IMR-90 (cell line): ENCODE measurements around the gene NCOR1. TPM values are rescaled to one million over a fixed set of nuclear protein-coding genes. Genes with fewer than 3 reads are reported as not detected.
"Not testable (repeated sequence)": the region's sequence is repeated elsewhere in the genome, so short reads cannot be mapped to it uniquely, and the experiment has no call there.

Experiments
- ATAC-seq: fragments of 200-7000 bp; cut with Tn5 transposase; 2 replicates; pipeline ENCODE4 v1.9.1; 2020; ENCODE audit warnings: low read depth, mild to moderate bottlenecking, moderate library complexity
- BruUV-seq: library from RNA; stranded (reverse); fragments of 400-500 nt; replicated peaks from 2 replicates; lab custom pipeline; 2021; lab: Mats Ljungman, UMichigan
- CTCF ChIA-PET: fragments of 300-600 bp; formaldehyde crosslinking; extraction: SDS; loops from one replicate; lab custom pipeline; 2021; ENCODE audit warnings: antibody characterized with exemption; lab: Yijun Ruan, JAX
- POLR2A ChIA-PET: fragments of 300-600 bp; sonication (Branson Sonifier 250); formaldehyde crosslinking; loops from one replicate; lab custom pipeline; 2022; ENCODE audit warnings: antibody characterized with exemption; ENCODE audit not compliant: unreplicated experiment; lab: Charles Lee
- DNase-seq: peaks from one replicate; pipeline ENCODE4 v3.0.0; 2013
- H2AFZ ChIP-seq: replicated peaks from 2 replicates; pipeline ENCODE3; 2013; ENCODE audit warnings: low read length, mild to moderate bottlenecking; ENCODE audit not compliant: poor library complexity
- H2AK5ac ChIP-seq: 2 replicates; pipeline ENCODE4 v1.6.1; 2013; ENCODE audit warnings: low read depth, low read length, inconsistent platforms
- H2AK9ac ChIP-seq: replicated peaks from 2 replicates; pipeline ENCODE3; 2013; ENCODE audit warnings: mild to moderate bottlenecking, low read depth, low read length, moderate library complexity; ENCODE audit not compliant: poor library complexity
- H2BK120ac ChIP-seq: 2 replicates; pipeline ENCODE4 v1.6.1; 2013; ENCODE audit warnings: low read depth, low read length, inconsistent platforms
- H2BK15ac ChIP-seq: 3 replicates; pipeline ENCODE4 v1.6.1; 2013; ENCODE audit warnings: low read depth, low read length, inconsistent platforms
- H2BK20ac ChIP-seq: 2 replicates; pipeline ENCODE4 v1.6.1; 2013; ENCODE audit warnings: low read depth, mild to moderate bottlenecking, inconsistent platforms, low read length, moderate library complexity
- H2BK5ac ChIP-seq: 2 replicates; pipeline ENCODE4 v1.6.1; 2013; ENCODE audit warnings: mild to moderate bottlenecking, low read depth, low read length, inconsistent platforms; ENCODE audit not compliant: poor library complexity, severe bottlenecking
- H3K14ac ChIP-seq: replicated peaks from 2 replicates; pipeline ENCODE4 v1.6.1; 2013; ENCODE audit warnings: low read depth, low read length, inconsistent platforms
- H3K18ac ChIP-seq: 2 replicates; pipeline ENCODE4 v1.6.1; 2013; ENCODE audit warnings: low read depth, low read length, control low read depth
- H3K23ac ChIP-seq: 2 replicates; pipeline ENCODE4 v1.6.1; 2013; ENCODE audit warnings: low read depth, low read length, inconsistent platforms
- H3K27ac ChIP-seq: 2 replicates; pipeline ENCODE4 v1.5.1; 2013; ENCODE audit warnings: mild to moderate bottlenecking, control low read depth, low read length; ENCODE audit not compliant: insufficient read depth
- H3K27me3 ChIP-seq: 2 replicates; pipeline ENCODE4 v1.6.1; 2013; ENCODE audit warnings: low read length; ENCODE audit not compliant: control insufficient read depth, insufficient read depth
- H3K36me3 ChIP-seq: 2 replicates; pipeline ENCODE4 v1.6.1; 2013; ENCODE audit warnings: low read length, mixed read lengths; ENCODE audit not compliant: control insufficient read depth, insufficient read depth
- H3K4ac ChIP-seq: 2 replicates; pipeline ENCODE4 v1.6.1; 2013; ENCODE audit warnings: low read depth, low read length, inconsistent platforms
- H3K4me1 ChIP-seq: 2 replicates; pipeline ENCODE4 v1.6.1; 2013; ENCODE audit warnings: low read length, mixed read lengths; ENCODE audit not compliant: control insufficient read depth, insufficient read depth
- H3K4me2 ChIP-seq: 2 replicates; pipeline ENCODE4 v1.6.1; 2013; ENCODE audit warnings: low read depth, mild to moderate bottlenecking, control low read depth, low read length, moderate library complexity
- H3K4me3 ChIP-seq: 2 replicates; pipeline ENCODE4 v1.5.1; 2013; ENCODE audit warnings: low read depth, mild to moderate bottlenecking, control low read depth, low read length, moderate library complexity; ENCODE audit not compliant: insufficient read depth
- H3K56ac ChIP-seq: 2 replicates; pipeline ENCODE4 v1.6.1; 2013; ENCODE audit warnings: low read length, inconsistent platforms; ENCODE audit not compliant: insufficient read depth; ENCODE audit errors: extremely low read depth
- H3K79me1 ChIP-seq, 2 experiments: 2 replicates each; pipeline ENCODE4 v1.6.1; 2013; ENCODE audit warnings: low read length in 2 of 2, inconsistent platforms in 1 of 2, low read depth in 1 of 2
- H3K9ac ChIP-seq: 2 replicates; pipeline ENCODE4 v1.6.1; 2013; ENCODE audit warnings: low read depth, low read length, control low read depth
- H3K9me1 ChIP-seq: 2 replicates; pipeline ENCODE4 v1.6.1; 2013; ENCODE audit warnings: low read length, inconsistent platforms; ENCODE audit not compliant: insufficient read depth
- H3K9me3 ChIP-seq: 2 replicates; pipeline ENCODE4 v1.6.1; 2013; ENCODE audit warnings: low read length; ENCODE audit not compliant: control insufficient read depth, insufficient read depth
- H4K20me1 ChIP-seq: 2 replicates; pipeline ENCODE4 v1.6.1; 2013; ENCODE audit warnings: low read length, inconsistent platforms; ENCODE audit not compliant: insufficient read depth
- H4K5ac ChIP-seq: 2 replicates; pipeline ENCODE4 v1.6.1; 2013; ENCODE audit warnings: mild to moderate bottlenecking, low read depth, low read length, control low read depth
- H4K8ac ChIP-seq, 2 experiments: 2 replicates each; pipeline ENCODE4 v1.6.1; 2013; ENCODE audit warnings: low read depth in 2 of 2, low read length in 2 of 2, control low read depth in 1 of 2, inconsistent platforms in 1 of 2
- H4K91ac ChIP-seq: 2 replicates; pipeline ENCODE4 v1.6.1; 2013; ENCODE audit warnings: low read depth, low read length, inconsistent platforms; ENCODE audit not compliant: insufficient read depth
- WGBS, 2 experiments: methylation state at CpG; one replicate each; pipeline versions ENCODE4 v1.1.5 to v1.1.7; 2013; ENCODE audit warnings: missing lambda C conversion rate in 2 of 2; ENCODE audit not compliant: insufficient read length in 1 of 2; ENCODE audit errors: extremely low coverage in 2 of 2; 5-methylcytosine and 5-hydroxymethylcytosine counted together
- dilution Hi-C: fragments of 300-500 bp; cut with HindIII; formaldehyde crosslinking; loops from one replicate; pipeline ENCODE4 v1.14.3; 2018; ENCODE audit warnings: low sequenced_read_pairs; ENCODE audit not compliant: unreplicated experiment
- in situ Hi-C: fragments of 300-500 bp; cut with MboI; formaldehyde crosslinking; loops from 3 replicates; pipeline ENCODE4 v1.14.3; 2019; ENCODE audit warnings: low sequenced_read_pairs, inconsistent platforms, mixed read lengths
- intact Hi-C: fragments of 100-400 bp; cut with micrococcal nuclease; formaldehyde crosslinking; loops from 2 replicates; pipeline ENCODE4 v1.10.0; 2022
- polyA plus RNA-seq, 3 experiments: library from polyadenylated mRNA; depleted of rRNA; stranded (reverse); fragments of >200 nt; gene quantifications; 2 replicates each; pipeline ENCODE4 v1.2.3, GENCODE V29; 2012; ENCODE audit warnings: low replicate concordance in 1 of 3
- total RNA-seq: library from RNA; depleted of rRNA; stranded (reverse); fragments of >200 nt; gene quantifications from 2 replicates; pipeline ENCODE4 v1.2.3, GENCODE V29; 2012

Gene NCOR1
- total and polyA plus RNA-seq, 2 of the 4 experiments (the other 2 are of a cell fraction) = 54.5 to 80.3 TPM

DNA sequence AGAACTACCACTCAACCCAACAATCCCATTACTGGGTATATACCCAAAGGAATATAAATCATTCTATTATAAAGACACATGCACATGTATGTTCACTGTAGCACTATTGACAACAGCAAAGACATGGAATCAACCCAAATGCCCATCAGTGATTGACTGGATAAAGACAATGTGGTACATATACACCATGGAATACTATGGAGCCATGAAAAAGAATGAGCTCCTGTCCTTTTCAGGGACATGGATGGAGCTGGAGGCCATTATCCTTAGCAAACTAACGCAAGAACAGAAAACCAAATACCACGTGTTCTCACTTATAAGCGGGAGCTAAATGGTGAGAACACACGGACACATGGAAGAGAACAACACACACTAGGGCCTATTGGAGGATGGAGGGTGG, 160.2 kb downstream of the NCOR1 start:
- H3K4ac ChIP-seq, H2AK9ac ChIP-seq, H3K4me2 ChIP-seq, H3K18ac ChIP-seq, ATAC-seq, H3K27ac ChIP-seq, H4K8ac ChIP-seq, H3K14ac ChIP-seq, H2BK20ac ChIP-seq, H3K9me3 ChIP-seq, H4K20me1 ChIP-seq, H2BK5ac ChIP-seq, H3K9me1 ChIP-seq, H2BK120ac ChIP-seq, H3K23ac ChIP-seq, POLR2A ChIA-PET, H2AFZ ChIP-seq, H3K27me3 ChIP-seq, CTCF ChIA-PET, H2BK15ac ChIP-seq, dilution Hi-C loops, H2AK5ac ChIP-seq, in situ Hi-C loops, H3K9ac ChIP-seq, H4K5ac ChIP-seq, H3K56ac ChIP-seq, intact Hi-C loops, H3K4me1 ChIP-seq, DNase-seq, BruUV-seq, H3K4me3 ChIP-seq, H4K91ac ChIP-seq: not testable (repeated sequence)
- Histone ChIP-seq H3K36me3 (peaks cover 33% of the 10 kb centered on the region), H3K79me1 (peaks cover 15 to 42% of the 10 kb centered on the region in 2 experiments)
- no CpG with 5 or more reads among the region's 4 CpGs for WGBS, 2 experiments
